Transverse colon (tissue), 3 donors: ENCODE results near the gene SREBF2.

Experiments used
- CTCF ChIP-seq, 5 experiments: fragments of 200-600 bp in 3 of 5; fragments of 450-650 bp in 2 of 5; sonication (generic) in 3 of 5; IDR thresholded peaks; 1 replicate in 2 of 5; 2 replicates in 3 of 5; pipeline ENCODE4 v1.5.1; 2016 to 2017; ENCODE audit warnings: antibody characterized with exemption in 5 of 5, inconsistent platforms in 3 of 5, mild to moderate bottlenecking in 2 of 5, moderate library complexity in 1 of 5
- EP300 ChIP-seq: sonication (generic); formaldehyde crosslinking; IDR thresholded peaks from one replicate; pipeline ENCODE4 v1.6.1; 2017; ENCODE audit warnings: antibody characterized with exemption, low read depth
- POLR2A ChIP-seq: fragments of 450-650 bp; IDR thresholded peaks from one replicate; pipeline ENCODE4 v1.6.1; 2016; ENCODE audit warnings: antibody characterized with exemption, mild to moderate bottlenecking, moderate library complexity

DNA sequence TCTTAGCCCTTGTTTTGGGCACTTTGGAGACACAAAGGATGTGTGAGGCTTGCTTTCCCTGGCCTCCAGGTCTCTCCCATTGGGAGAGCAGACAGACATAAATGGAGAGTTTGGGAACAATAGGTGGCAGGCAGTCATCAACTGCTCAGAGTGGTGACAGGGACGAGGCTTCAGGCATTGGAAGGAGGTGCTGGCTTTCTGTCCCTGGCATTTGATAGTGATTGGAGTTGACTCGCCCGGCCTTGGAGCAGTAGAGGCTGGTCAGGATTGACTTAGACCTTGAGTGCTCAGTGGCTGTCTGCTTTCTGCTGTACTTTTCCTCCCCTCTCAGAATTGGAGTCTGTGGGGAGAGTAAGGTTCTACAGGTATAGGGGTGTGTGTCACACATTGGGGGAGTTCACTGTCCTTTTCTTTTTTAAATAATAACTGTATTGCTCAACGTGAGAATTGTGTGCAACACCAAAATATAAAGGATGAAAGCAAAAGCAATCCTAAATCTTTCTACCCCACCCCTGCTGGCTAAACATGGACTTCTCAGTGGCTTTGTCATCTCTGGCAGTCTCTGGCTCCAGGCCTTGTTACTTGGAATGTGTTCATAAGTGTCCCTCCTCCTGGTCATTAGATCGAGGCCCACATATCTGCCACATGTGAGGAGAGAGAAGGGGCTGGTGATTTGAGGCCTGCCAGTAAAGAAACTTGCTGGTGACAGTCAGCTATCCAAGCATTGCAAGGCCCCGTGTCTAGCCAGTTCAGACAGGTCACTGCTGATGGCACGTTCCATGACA, 60.9 kb downstream of the SREBF2 start:
- no peak for TF ChIP-seq CTCF (IDR thresholded peaks at IDR 0.05)
- no peak for TF ChIP-seq POLR2A
- TF ChIP-seq EP300, result no peak
